ENCODE results near the gene ATR.
"Not testable (repeated sequence)": the region's sequence is repeated elsewhere in the genome, so short reads cannot be mapped to it uniquely, and the experiment has no call there.

Gene ATR

GRCh38 chr3:142578329-142579223 is at the start of gene ATR:
Gene ATR (minus strand): TSS chr3:142578733. CDS start chr3:142578704, 29 bp downstream.
- in situ Hi-C loops (cut with MboI; ENCODE audit: low sequenced_read_pairs): loop anchor here (25.0 kb wide), 1 partner anchor 409 kb away; no protein-coding TSS in a partner anchor

- in situ Hi-C loops (cut with MboI; ENCODE audit: low sequenced_read_pairs): no loop called here
Observed at GRCh38 chr3:142626971-142627370, 48.4 kb upstream of the ATR start.

GRCh38 chr3:142625153-142625440 is 46.6 kb upstream of the ATR start:
- in situ Hi-C loops (cut with MboI; ENCODE audit: low sequenced_read_pairs): no loop called here

GRCh38 chr3:142624341-142625152 is 46.0 kb upstream of the ATR start:
- in situ Hi-C loops (cut with MboI; ENCODE audit: low sequenced_read_pairs): no loop called here

GRCh38 chr3:142623194-142623593 is 44.7 kb upstream of the ATR start:
- in situ Hi-C loops (cut with MboI; ENCODE audit: low sequenced_read_pairs): no loop called here

- in situ Hi-C loops (cut with MboI; ENCODE audit: low sequenced_read_pairs): no loop called here
Observed at GRCh38 chr3:142622405-142622804, 43.9 kb upstream of the ATR start.

- in situ Hi-C loops (cut with MboI; ENCODE audit: low sequenced_read_pairs): no loop called here
Observed at GRCh38 chr3:142618917-142619461, 40.5 kb upstream of the ATR start.

- in situ Hi-C loops (cut with MboI; ENCODE audit: low sequenced_read_pairs): no loop called here
Observed at GRCh38 chr3:142615171-142615570, 36.6 kb upstream of the ATR start.

GRCh38 chr3:142614059-142614626 is 35.6 kb upstream of the ATR start:
- in situ Hi-C loops (cut with MboI; ENCODE audit: low sequenced_read_pairs): no loop called here

GRCh38 chr3:142613491-142613890 is 35.0 kb upstream of the ATR start:
- in situ Hi-C loops (cut with MboI; ENCODE audit: low sequenced_read_pairs): no loop called here

- in situ Hi-C loops (cut with MboI; ENCODE audit: low sequenced_read_pairs): no loop called here
Observed at GRCh38 chr3:142611206-142611605, 32.7 kb upstream of the ATR start.

- in situ Hi-C loops (cut with MboI; ENCODE audit: low sequenced_read_pairs): no loop called here
Observed at GRCh38 chr3:142609136-142609535, 30.6 kb upstream of the ATR start.

GRCh38 chr3:142608631-142609030 is 30.1 kb upstream of the ATR start:
- in situ Hi-C loops (cut with MboI; ENCODE audit: low sequenced_read_pairs): no loop called here

- in situ Hi-C loops (cut with MboI; ENCODE audit: low sequenced_read_pairs): no loop called here
Observed at GRCh38 chr3:142604940-142605339, 26.4 kb upstream of the ATR start.

GRCh38 chr3:142603386-142603705 is 24.8 kb upstream of the ATR start:
- in situ Hi-C loops (cut with MboI; ENCODE audit: low sequenced_read_pairs): not testable (repeated sequence)

GRCh38 chr3:142602619-142603385 is 24.3 kb upstream of the ATR start:
- in situ Hi-C loops (cut with MboI; ENCODE audit: low sequenced_read_pairs): no loop called here

GRCh38 chr3:142601713-142602112 is 23.2 kb upstream of the ATR start:
- in situ Hi-C loops (cut with MboI; ENCODE audit: low sequenced_read_pairs): no loop called here

GRCh38 chr3:142597906-142598305 is 19.4 kb upstream of the ATR start:
- in situ Hi-C loops (cut with MboI; ENCODE audit: low sequenced_read_pairs): loop anchor here (25.0 kb wide), 1 partner anchor 389 kb away; no protein-coding TSS in a partner anchor

GRCh38 chr3:142596726-142597088 is 18.2 kb upstream of the ATR start:
- in situ Hi-C loops (cut with MboI; ENCODE audit: low sequenced_read_pairs): loop anchor here (25.0 kb wide), 1 partner anchor 391 kb away; no protein-coding TSS in a partner anchor

- in situ Hi-C loops (cut with MboI; ENCODE audit: low sequenced_read_pairs): loop anchor here (25.0 kb wide), 1 partner anchor 391 kb away; no protein-coding TSS in a partner anchor
Observed at GRCh38 chr3:142595951-142596725, 17.6 kb upstream of the ATR start, which contains the start of gene PLS1. Gene PLS1 (plus strand): TSS chr3:142596393. CDS start chr3:142664238, 67,845 bp downstream.
